GM20431 (cell line): ENCODE measurements around the gene FAM25G.
"Not testable (repeated sequence)": the region's sequence is repeated elsewhere in the genome, so short reads cannot be mapped to it uniquely, and the experiment has no call there.

Source experiments
- in situ Hi-C: fragments of 300-500 bp; cut with MseI, MboI; formaldehyde crosslinking; loops from one replicate; pipeline ENCODE4 v1.15.0; 2020; ENCODE audit warnings: low sequenced_read_pairs; ENCODE audit not compliant: unreplicated experiment

The FAM25G gene

DNA sequence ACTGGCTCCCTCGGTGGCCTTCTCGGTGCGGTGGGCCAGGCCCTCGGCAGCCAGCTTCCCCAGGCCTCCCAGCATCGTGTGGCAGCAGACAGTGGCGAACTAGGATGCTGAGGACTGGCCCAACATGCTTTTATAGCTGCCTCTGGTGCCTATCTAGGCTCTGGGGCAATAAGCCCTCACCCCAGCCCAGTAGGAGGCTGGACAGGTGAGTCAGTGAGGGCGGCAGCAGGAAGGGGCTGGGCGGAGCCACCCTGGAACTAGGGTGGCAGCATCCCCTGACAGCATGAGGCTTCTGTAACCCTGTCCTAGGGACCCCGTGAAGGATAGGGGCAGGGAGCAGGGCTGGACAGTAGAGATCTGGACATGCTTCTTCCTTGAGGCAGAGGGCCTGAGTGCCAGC, at the start of gene FAM25G:
Gene FAM25G, minus strand, starts transcription at position 101 of the 400 bp plus-strand sequence. Its CDS starts 26 bp downstream, at position 75.
- in situ Hi-C loops: not testable (repeated sequence)

GRCh38 chr10:47536430-47536829, 44.9 kb upstream of the FAM25G start:
- in situ Hi-C loops: not testable (repeated sequence)

GRCh38 chr10:47523475-47523874, 32.0 kb upstream of the FAM25G start, which contains the start of gene AGAP9:
Gene AGAP9, minus strand, starts transcription at chr10:47523638. Its CDS starts 112 bp downstream, at chr10:47523526.
- in situ Hi-C loops: not testable (repeated sequence)

- in situ Hi-C loops: not testable (repeated sequence)
Measured at GRCh38 chr10:47502313-47502712, 10.8 kb upstream of the FAM25G start.

- in situ Hi-C loops: not testable (repeated sequence)
Measured at GRCh38 chr10:47494226-47494625, 2.7 kb upstream of the FAM25G start.

DNA sequence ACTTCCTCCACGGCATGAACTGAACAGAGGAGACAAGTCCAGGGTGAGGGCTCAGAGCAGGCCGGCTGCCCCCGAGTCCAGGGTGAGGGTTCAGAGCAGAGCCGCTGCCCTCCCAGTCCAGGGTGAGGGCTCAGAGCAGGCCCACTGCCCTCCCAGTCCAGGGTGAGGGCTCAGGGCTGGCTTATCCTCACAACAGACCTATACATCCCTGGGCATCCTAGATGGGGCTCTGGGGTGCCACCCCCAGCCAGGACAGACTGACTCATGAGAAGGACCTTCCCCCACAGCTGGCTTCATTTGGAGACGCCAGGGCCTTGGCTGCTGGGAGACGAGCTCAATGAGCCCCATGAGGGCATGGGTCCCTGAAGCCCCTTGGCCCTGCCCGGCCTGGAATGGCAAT, 1.9 kb downstream of the FAM25G start:
- in situ Hi-C loops: not testable (repeated sequence)

DNA sequence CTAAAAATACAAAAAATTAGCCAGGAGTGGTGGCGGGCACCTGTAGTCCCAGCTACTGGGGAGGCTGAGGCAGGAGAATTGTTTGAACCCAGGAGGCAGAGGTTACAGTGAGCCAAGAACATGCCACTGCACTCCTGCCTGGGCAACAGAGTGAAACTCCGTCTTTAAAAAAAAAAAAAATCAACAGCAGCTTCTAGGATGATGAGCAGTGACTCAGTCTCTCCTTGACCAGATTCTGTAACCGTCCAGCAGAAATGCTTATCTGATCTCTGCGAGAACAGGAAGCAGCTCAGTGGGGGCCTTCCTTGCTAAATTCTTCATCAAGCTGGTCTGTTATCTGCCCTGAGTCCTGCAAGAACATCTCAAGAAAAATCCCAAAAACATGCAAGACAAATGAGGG, 5.6 kb downstream of the FAM25G start:
- in situ Hi-C loops: not testable (repeated sequence)

DNA sequence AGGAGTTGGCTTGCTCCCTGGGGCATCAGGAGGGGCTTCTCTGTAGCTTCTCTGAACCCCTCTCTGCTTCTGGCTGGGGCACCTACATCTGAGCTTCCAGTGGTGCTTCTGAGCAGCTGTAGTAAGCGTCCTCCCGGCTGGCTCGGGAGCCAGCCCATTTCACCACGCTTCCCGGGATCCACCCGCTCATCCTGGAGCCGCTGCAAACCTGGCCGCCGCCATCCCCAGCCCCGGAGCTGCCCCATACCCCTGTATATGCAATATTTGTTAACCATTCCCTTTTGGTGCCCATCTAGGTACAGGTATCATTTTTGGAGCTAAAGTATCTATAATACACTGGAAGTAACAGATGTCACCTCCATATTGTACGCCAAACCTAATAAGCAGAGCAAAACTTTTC, 6.7 kb downstream of the FAM25G start:
- in situ Hi-C loops: not testable (repeated sequence)

- in situ Hi-C loops: not testable (repeated sequence)
Measured at GRCh38 chr10:47483923-47484322, 7.6 kb downstream of the FAM25G start, which contains the start of gene ANXA8. Gene ANXA8, minus strand, starts transcription at chr10:47484115. Its CDS starts 182 bp downstream, at chr10:47483933.

- in situ Hi-C loops: not testable (repeated sequence)
Measured at GRCh38 chr10:47482367-47482766, 9.1 kb downstream of the FAM25G start.

GRCh38 chr10:47481768-47482181, 9.7 kb downstream of the FAM25G start:
- in situ Hi-C loops: not testable (repeated sequence)

DNA sequence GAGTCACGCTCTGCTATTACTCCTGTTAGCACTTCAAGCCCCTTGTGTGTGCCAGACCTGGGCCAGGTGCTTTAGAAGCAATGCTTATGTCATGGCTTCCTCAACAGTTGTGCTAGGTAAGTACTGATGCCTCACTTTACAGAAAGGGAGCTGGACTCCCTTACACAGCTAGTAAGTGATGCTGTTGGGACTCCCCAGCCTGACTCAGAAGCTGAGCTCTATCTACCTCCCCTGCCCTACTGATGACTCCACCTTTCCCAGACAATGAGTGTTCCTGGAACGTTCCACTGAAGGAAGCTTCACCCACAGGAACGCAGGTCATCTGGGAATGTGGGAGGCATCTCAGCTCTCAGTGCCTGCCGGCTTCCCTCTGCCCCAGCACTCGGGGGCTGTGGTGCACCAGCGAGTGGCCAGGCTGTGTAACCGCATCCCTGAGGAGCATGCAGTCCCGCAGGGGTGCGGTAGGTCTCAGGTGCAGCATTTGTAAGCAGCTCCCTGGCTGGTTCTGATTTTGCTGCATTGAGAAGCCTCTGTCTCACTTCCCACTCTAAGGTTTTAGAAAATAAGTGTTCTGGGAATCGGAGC, 10.2 kb downstream of the FAM25G start:
- in situ Hi-C loops: not testable (repeated sequence)

DNA sequence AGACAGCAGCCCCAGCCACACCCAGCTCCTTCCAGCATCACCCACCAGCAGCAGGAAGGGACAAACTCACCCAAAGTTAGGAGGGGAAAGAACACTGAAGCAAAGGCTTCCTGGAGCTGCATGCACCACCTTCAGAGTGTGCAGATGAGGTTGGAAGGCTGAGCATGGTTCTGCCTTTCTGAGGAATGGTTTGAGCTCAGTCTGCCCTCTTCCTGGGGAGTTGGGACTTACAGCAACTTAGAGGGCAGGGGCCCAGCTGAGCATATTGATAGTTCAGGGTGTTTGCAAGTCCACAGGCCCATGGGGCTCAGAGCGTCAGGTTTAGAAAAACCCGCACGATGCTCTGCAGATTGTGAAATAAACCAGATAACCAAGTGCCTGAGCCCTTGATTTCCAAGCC, 11.4 kb downstream of the FAM25G start:
- in situ Hi-C loops: not testable (repeated sequence)

DNA sequence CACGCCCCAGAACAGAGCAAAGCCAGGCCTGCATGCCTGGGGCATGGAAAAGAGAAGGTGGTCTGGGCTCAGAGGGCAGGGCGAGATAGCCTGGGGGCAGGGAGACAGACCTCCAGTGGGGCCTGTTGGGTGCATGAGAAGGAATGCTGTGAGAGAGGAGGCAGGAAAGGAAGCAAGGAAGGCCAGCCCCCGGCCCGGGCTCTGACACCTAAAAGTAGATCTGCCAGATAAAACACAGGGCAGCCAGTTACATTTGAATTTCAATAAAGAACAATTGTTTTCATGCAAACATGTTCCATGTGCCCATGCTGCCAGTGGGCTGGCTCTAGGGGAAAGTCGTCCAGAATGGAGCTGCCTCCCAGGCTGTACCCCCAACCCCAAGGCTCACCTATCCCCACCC, 13.4 kb downstream of the FAM25G start:
- in situ Hi-C loops: not testable (repeated sequence)

- in situ Hi-C loops: not testable (repeated sequence)
Measured at GRCh38 chr10:47477078-47477477, 14.4 kb downstream of the FAM25G start.

GRCh38 chr10:47475101-47475500, 16.4 kb downstream of the FAM25G start:
- in situ Hi-C loops: not testable (repeated sequence)

- in situ Hi-C loops: not testable (repeated sequence)
Measured at GRCh38 chr10:47473516-47473915, 18.0 kb downstream of the FAM25G start.

DNA sequence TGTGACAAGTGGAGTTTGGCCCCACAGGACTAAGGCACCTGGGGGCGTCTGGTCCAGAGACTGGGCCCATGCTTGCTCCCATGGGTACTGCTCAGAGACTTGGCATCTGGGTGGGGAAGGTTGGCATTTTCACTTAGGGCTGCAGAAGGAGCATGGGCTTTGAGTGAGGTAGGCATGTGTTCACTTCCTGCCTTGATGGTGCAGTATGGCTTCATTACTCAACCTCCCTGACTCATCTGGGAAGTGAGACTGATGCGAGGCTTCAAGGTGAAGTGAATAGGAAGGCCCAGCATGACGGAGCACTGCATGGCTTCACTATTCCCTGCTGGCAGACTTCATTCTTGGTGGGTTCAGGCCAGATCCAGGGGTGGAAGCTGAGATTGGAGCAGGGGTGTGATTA, 18.9 kb downstream of the FAM25G start:
- in situ Hi-C loops: not testable (repeated sequence)

DNA sequence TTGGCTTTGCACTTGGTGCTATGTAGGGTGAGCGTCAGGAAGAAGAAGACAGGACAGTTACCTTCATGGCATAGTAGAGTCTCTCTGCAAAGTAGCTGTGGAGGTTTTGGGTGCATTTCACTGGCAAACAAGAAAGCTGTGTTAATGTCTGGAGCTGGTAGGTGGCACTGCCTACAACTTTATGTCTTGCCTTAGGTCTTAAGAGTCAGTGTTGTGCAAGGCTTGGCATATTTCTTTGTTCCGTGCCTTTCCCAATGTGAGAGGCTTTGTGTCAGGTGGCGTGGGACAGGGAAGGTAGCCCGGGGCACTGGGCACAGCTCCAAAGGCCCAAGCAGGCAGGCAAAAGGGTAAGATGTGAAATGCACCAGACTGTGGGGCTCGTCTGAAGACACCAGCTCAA, 19.4 kb downstream of the FAM25G start:
- in situ Hi-C loops: not testable (repeated sequence)

DNA sequence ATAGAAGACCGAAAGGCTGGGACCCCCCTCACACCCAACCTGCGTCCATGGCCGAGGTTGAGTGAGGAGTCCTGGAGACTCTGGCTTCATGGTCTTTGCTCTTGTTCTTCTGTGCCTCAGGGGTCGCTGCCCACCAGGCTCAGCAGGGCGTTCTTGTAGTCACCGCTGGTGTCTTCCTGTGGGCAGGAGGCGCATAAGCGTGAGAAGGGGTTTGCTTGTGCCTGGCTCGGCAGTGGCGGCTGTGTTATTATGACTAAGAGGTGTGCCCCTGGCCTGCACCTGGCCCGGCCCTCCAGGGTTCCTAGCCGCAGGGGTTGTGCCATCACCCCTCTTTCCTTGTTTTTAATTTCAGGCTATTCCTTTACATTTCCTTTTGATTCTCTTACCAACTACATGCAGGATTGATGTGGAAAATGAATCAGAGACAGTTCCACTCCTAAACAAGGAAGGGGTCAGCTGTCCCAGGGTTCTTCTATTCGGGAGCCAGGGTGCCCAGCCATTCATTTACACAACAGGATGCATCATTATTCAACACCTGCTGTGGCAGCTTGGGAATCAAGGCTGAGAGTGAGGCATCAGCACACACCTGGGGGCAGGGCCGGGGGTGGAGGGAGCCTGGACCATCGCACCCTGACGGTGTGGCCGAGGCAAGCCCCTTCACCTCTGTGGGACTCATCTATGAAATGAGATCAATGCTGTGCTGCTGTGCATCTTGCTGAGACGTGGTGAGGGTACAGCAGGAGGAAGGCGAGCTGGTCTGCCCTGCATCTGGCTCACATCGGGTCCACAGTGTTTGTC, 22.6 kb downstream of the FAM25G start:
- in situ Hi-C loops: not testable (repeated sequence)

GRCh38 chr10:47467957-47468356, 23.5 kb downstream of the FAM25G start:
- in situ Hi-C loops: not testable (repeated sequence)
